Heart right ventricle (tissue), 16 donors: Measurements from ENCODE around the gene IL21R. TPM values are rescaled to one million over a fixed set of nuclear protein-coding genes. Genes with fewer than 3 reads are reported as not detected.

ENCODE experiments used
- ATAC-seq, 8 donors: fragments of 200-7000 bp; cut with Tn5 transposase; one replicate each; pipeline ENCODE4 v1.9.1; 2020; ENCODE audit warnings: mild to moderate bottlenecking in 8 of 8, moderate library complexity in 8 of 8, moderate number of reproducible peaks in 1 of 8
- DNase-seq, 2 donors: peaks; one replicate each; pipeline ENCODE4 v3.0.0-alpha.2; 2020
- H3K27ac ChIP-seq, 10 donors: fragments of 200-600 bp; sonication (generic) in 2 of 10; one replicate each; pipeline versions ENCODE4 v1.5.0 to v1.8.0; 2020 to 2022; ENCODE audit warnings: mild to moderate bottlenecking in 3 of 10
- H3K27me3 ChIP-seq, 7 donors: fragments of 200-600 bp; one replicate each; pipeline ENCODE4 v1.8.0; 2021 to 2022; ENCODE audit warnings: mild to moderate bottlenecking in 2 of 7
- H3K36me3 ChIP-seq, 9 donors: fragments of 200-600 bp; sonication (generic) in 1 of 9; one replicate each; pipeline versions ENCODE4 v1.5.0 to v1.8.0; 2020 to 2022; ENCODE audit warnings: mild to moderate bottlenecking in 2 of 9
- H3K4me1 ChIP-seq, 9 donors: fragments of 200-600 bp; sonication (generic) in 1 of 9; one replicate each; pipeline versions ENCODE4 v1.5.0 to v1.8.0; 2020 to 2022; ENCODE audit warnings: mild to moderate bottlenecking in 4 of 9
- H3K4me3 ChIP-seq, 10 donors: fragments of 200-600 bp; sonication (generic) in 2 of 10; one replicate each; pipeline versions ENCODE4 v1.5.0 to v1.8.0; 2020 to 2022; ENCODE audit warnings: mild to moderate bottlenecking in 7 of 10, moderate library complexity in 2 of 10
- H3K9me3 ChIP-seq, 11 donors: fragments of 200-600 bp in 10 of 11; sonication (generic) in 2 of 11; one replicate each; pipeline versions ENCODE4 v1.5.0 to v1.8.0; 2013 to 2022; ENCODE audit warnings: mild to moderate bottlenecking in 2 of 11, control low read depth in 1 of 11, moderate library complexity in 1 of 11
- WGBS, 2 donors: extraction: QIAGEN DNeasy Blood & Tissue Kit; methylation state at CpG; one replicate each; pipeline ENCODE4 v1.1.7; 2013; ENCODE audit warnings: inconsistent platforms in 1 of 2; 5-methylcytosine and 5-hydroxymethylcytosine counted together
- intact Hi-C, 10 donors: fragments of 100-400 bp; cut with DNase I; formaldehyde crosslinking; loops; one replicate each; pipeline versions ENCODE4 v1.11.1 to v1.14.2; 2022
- polyA plus RNA-seq, 2 donors: library from polyadenylated mRNA; stranded (reverse); fragments of 200-250 nt; gene quantifications; one replicate each; pipeline ENCODE4 v1.2.3, GENCODE V29; 2013
- total RNA-seq, 10 donors: library from RNA; stranded (reverse); fragmentation: NEBNext Ultra II Directional in 3 of 10; extraction: Animal tissue kit (Norgen Biotek cat#: 25700) in 3 of 10; gene quantifications; one replicate each; pipeline versions ENCODE4 v1.2.1 to v1.2.4, GENCODE V29; 2021 to 2023
- TF ChIP-seq, protein P1 (sequence below), 9 donors: fragments of 200-600 bp; sonication (generic) in 2 of 9; IDR thresholded peaks; one replicate each; pipeline versions ENCODE4 v1.5.0 to v1.8.0; 2021 to 2022; ENCODE audit warnings: antibody characterized with exemption in 9 of 9, mild to moderate bottlenecking in 5 of 9, moderate library complexity in 1 of 9
- donor health status: Arrhythmogenic right ventricular cardiomyopathy.
- donor health status: ischemic (EF 13 %, LVEDD 7.1; RV severe dilation, severe dysfunction).
- donor health status: healthy with polysubstance abuse.
- donor health status: DM: no; HTN: yes; CAD: no.
- donor health status: DM: no; HTN: no; CAD: no.
- donor health status: ischemic (EF 25% LVEDD 6.9; RV normal size, moderate dysfunction).
- donor health status: ischemic (EF 25% LVEDD 5.7; RV mildly dilated, moderate dysfunction).
- donor health status: healthy.
- donor health status: DM: yes; HTN: yes; CAD: no.
- donor health status: Ischemic cardiomyopathy.
- donor health status: ischemic (EF 35%, LVEDD 5.7; RV mildly dilated, moderate dysfunction).
- donor health status: nonischemic (EF 11% LVEDD 7.7; RV severe dilation, severe dysfunction).
- donor health status: DM: yes; HTN: yes; CAD: no.
- donor health status: PGD.
- donor health status: ischemic (EF 29% LVEDD 5.4; RV normal size, mild dysfunction).
- donor health status: nonischemic (EF 23%, LVEDD 6.1; RV moderate dilation, normal function).

Gene IL21R
- total and polyA plus RNA-seq, 12 donors = 0.06 to 3.6 (median 0.14) TPM; not detected in 2

DNA sequence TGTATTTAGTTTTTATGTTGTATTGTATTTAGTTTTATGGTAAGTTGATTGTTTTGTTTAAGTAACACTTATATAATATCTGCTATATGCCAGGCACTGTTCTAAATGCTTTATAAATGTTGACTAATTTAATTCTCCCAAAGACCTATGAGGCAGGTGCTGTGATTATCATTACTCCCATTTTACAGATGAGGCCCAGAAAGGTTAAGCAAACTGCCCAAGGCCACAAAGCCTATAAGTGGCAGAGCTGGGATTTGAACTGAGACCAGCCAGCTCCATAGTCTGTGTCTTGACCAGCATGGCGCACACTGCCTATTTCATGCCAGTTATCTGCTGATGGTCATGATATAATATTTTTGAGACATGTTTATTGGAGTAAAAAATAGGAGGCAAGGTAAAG lies 24.0 kb downstream of the IL21R start:
- DNase-seq (no peak), ATAC-seq (no peak)
- intact Hi-C loops = no loop called here
- Histone ChIP-seq H3K4me1 (peaks cover 0 to 26% (median 0%) of the 10 kb centered on the region in 9 donors), H3K27ac (no peak overlapping the region), H3K9me3 (peaks cover 0 to 31% (median 23%) of the 10 kb centered on the region in 11 donors), H3K4me3 (no peak overlapping the region), H3K27me3 (peaks cover 0 to 38% (median 28%) of the 10 kb centered on the region in 7 donors), H3K36me3 (no peaks in the 10 kb centered on the region)
- TF ChIP-seq, protein P1, sequence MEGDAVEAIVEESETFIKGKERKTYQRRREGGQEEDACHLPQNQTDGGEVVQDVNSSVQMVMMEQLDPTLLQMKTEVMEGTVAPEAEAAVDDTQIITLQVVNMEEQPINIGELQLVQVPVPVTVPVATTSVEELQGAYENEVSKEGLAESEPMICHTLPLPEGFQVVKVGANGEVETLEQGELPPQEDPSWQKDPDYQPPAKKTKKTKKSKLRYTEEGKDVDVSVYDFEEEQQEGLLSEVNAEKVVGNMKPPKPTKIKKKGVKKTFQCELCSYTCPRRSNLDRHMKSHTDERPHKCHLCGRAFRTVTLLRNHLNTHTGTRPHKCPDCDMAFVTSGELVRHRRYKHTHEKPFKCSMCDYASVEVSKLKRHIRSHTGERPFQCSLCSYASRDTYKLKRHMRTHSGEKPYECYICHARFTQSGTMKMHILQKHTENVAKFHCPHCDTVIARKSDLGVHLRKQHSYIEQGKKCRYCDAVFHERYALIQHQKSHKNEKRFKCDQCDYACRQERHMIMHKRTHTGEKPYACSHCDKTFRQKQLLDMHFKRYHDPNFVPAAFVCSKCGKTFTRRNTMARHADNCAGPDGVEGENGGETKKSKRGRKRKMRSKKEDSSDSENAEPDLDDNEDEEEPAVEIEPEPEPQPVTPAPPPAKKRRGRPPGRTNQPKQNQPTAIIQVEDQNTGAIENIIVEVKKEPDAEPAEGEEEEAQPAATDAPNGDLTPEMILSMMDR (IDR thresholded peaks at IDR 0.05) = no peak
- 95 to 97% methylated on average over 1 of the region's 1 CpG for whole genome bisulfite sequencing, 2 donors

DNA sequence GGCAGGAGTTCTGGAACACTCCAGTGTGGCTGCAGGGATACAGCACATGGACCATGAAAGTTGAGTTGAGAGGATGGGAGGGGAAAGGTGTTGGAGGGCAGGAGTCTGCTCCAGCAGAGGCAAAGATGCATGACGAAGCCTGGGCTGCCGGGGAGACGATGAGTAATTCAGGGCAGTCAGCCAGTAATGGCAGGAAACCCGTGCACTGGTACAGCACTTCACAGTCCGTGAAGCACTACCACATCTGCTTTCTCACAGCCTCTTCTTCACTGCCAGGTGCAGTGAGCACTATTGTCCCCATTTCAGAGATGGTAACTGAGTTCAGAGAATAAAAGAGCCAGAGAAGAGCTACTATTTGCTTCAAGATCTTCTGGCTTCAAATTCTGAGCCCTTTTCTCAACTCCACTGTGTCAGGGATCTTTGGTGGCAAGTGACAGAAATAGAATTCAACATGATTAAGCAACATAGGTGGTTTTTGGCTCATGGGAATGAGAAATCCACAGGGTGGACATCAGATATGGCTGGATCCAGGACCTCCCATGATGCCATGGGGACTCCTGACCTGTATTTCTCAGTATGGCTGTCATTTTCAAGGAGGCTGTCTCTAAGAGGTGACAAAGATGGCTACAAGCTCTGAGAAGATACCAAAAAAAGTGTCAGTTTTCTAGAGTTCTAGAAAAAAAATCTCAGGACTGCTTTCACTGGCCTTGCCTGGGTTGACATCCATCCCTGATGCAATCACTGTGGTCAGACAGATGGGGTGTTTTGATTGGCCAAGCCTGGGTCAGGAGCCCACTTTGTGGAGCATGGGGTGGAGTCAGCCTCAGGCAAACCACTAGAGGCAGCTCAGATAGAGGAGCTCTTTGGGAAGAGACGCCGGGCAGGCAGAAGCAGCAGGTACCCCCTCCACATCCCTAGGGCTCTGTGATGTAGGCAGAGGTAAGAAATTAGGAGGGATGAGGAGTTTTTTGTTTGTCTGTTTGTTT lies 24.7 kb downstream of the IL21R start:
- TF ChIP-seq, protein P1 (IDR thresholded peaks at IDR 0.05) = no peak
- peak overlapping the region in 1 of 10 donors; percentile 43 for H3K27ac ChIP-seq
- no peaks in the 10 kb centered on the region for H3K36me3 ChIP-seq
- H3K27me3 ChIP-seq = peaks cover 0 to 43% (median 32%) of the 10 kb centered on the region in 7 donors
- H3K4me1 ChIP-seq = peaks cover 0 to 30% (median 0%) of the 10 kb centered on the region in 9 donors
- H3K4me3 ChIP-seq = no peak overlapping the region
- intact Hi-C loops = no loop called here
- 41 to 47% methylated on average over 7 of the region's 7 CpGs for WGBS, 2 donors
- ATAC-seq (peak in 2 of 8 donors; percentile 29 to 51), DNase-seq (peak in 1 of 2 donors; percentile 8)
- H3K9me3 ChIP-seq = peaks cover 0 to 23% (median 16%) of the 10 kb centered on the region in 11 donors

DNA sequence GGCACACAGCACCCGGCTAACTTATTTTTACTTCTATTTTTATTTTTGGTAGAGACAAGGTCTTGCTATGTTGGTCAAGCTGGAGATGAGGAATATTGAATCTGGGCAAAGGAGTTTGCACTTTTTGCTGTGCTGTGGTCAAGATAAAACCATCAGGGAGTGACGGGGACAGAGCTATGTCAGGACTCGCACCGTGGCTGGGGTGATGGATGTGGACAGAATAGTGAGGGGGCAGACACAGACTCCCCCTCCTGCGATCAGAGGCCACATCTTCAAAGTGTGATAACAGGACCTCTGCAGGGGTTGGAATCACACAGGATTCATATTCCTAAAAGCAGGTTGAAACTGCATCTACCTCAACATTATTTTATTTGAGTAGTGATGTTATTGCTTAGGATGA lies 25.6 kb downstream of the IL21R start:
- DNase-seq (no peak), ATAC-seq (no peak)
- intact Hi-C loops = no loop called here
- Histone ChIP-seq H3K9me3 (peaks cover 0 to 15% (median 8%) of the 10 kb centered on the region in 11 donors), H3K36me3 (no peaks in the 10 kb centered on the region), H3K27me3 (peaks cover 0 to 51% (median 40%) of the 10 kb centered on the region in 7 donors), H3K4me3 (no peak overlapping the region), H3K4me1 (peaks cover 0 to 35% (median 0%) of the 10 kb centered on the region in 9 donors), H3K27ac (no peak overlapping the region)
- TF ChIP-seq, protein P1 (IDR thresholded peaks at IDR 0.05) = no peak
- 68 to 69% methylated on average over 5 of the region's 5 CpGs for WGBS, 2 donors

DNA sequence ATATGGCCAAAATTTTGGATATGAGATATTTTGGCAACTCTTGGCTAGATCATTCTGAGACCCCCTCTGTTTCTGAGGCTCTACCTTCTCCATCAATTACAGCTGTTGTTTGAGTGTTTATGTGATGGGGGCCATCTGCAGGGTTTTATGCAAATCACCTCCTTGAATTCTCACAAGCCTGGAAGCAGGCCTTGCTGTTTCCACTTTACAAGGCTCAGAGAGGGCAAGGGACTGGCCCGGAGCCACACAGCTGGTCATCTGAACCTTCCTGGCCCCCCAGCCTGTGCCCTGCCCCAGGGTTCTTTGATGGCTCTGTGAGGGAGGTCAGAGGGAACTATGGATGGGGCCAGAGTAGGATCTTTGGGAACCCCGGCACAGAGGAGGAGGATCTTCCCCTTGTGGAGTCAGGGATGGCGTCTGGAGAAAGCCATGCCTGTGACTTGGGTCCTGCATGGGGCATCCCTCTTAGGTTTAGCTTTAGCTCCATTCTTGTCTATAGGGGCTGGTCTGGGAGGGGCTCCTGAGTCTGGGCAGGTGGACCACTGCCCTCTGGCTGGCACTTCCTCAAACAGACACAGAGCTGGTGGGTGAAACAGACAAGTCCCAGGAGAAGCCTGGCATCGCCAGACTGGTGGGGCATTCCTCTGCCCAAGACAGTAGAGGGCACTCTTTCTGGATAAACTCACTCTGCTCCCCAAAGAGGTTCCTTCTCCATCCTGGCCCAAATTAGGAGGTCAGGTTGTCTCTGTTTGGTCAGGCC lies 26.2 kb downstream of the IL21R start:
- peak in 1 of 2 donors; percentile 1 for DNase-seq
- H3K9me3 ChIP-seq = peaks cover 0 to 8% (median 1%) of the 10 kb centered on the region in 11 donors
- intact Hi-C loops = no loop called here
- TF ChIP-seq, protein P1 (IDR thresholded peaks at IDR 0.05) = peak in 2 of 9 donors; percentile 5 to 29
- no peak for ATAC-seq
- no peaks in the 10 kb centered on the region for H3K36me3 ChIP-seq
- WGBS, 2 donors = 89 to 90% methylated on average over 4 of the region's 4 CpGs
- no peak overlapping the region for H3K27ac ChIP-seq
- peaks cover 0 to 55% (median 40%) of the 10 kb centered on the region in 7 donors for H3K27me3 ChIP-seq
- H3K4me1 ChIP-seq = peaks cover 0 to 36% (median 0%) of the 10 kb centered on the region in 9 donors
- H3K4me3 ChIP-seq = no peak overlapping the region
